Renal pelvis (tissue), 4 donors: Measurements from ENCODE around the gene BTF3. TPM values are rescaled to one million over a fixed set of nuclear protein-coding genes. Genes with fewer than 3 reads are reported as not detected.
"Not testable (repeated sequence)": the region's sequence is repeated elsewhere in the genome, so short reads cannot be mapped to it uniquely, and the experiment has no call there.

Experiments used
- DNase-seq: peaks from one replicate; pipeline ENCODE4 v3.0.0-alpha.2; 2013
- polyA plus RNA-seq, 3 donors: library from polyadenylated mRNA; unstranded; fragments of 120-200 nt; gene quantifications; one replicate each; pipeline ENCODE4 v1.2.1, GENCODE V29; 2013; ENCODE audit not compliant: insufficient read length in 3 of 3

The BTF3 gene
- polyA plus RNA-seq, 3 donors, result 854 to 1,038 (median 886) TPM

- DNase-seq, result no peak
Observed at GRCh38 chr5:73471654-73472053, 26.6 kb upstream of the BTF3 start.

GRCh38 chr5:73472116-73472515 lies 26.1 kb upstream of the BTF3 start:
- DNase-seq, result no peak

- DNase-seq, result no peak
Observed at GRCh38 chr5:73480500-73480899, 17.7 kb upstream of the BTF3 start.

- DNase-seq, result no peak
Observed at GRCh38 chr5:73482383-73483136, 15.7 kb upstream of the BTF3 start.

- DNase-seq, result no peak
Observed at GRCh38 chr5:73483676-73484075, 14.6 kb upstream of the BTF3 start.

GRCh38 chr5:73484511-73484910 lies 13.7 kb upstream of the BTF3 start:
- DNase-seq, result no peak

GRCh38 chr5:73485715-73486114 lies 12.5 kb upstream of the BTF3 start:
- no peak for DNase-seq

GRCh38 chr5:73486119-73486899 lies 11.9 kb upstream of the BTF3 start:
- no peak for DNase-seq

- DNase-seq, result not testable (repeated sequence)
Observed at GRCh38 chr5:73487257-73487656, 11.0 kb upstream of the BTF3 start.

GRCh38 chr5:73487815-73488214 lies 10.4 kb upstream of the BTF3 start:
- no peak for DNase-seq

- no peak for DNase-seq
Observed at GRCh38 chr5:73488806-73489205, 9.4 kb upstream of the BTF3 start.

GRCh38 chr5:73490088-73490487 lies 8.2 kb upstream of the BTF3 start:
- no peak for DNase-seq

- no peak for DNase-seq
Observed at GRCh38 chr5:73491155-73491554, 7.1 kb upstream of the BTF3 start.

GRCh38 chr5:73493421-73493820 lies 4.8 kb upstream of the BTF3 start:
- DNase-seq, result no peak

GRCh38 chr5:73494721-73495120 lies 3.5 kb upstream of the BTF3 start:
- DNase-seq, result no peak

GRCh38 chr5:73495772-73496335 lies 2.4 kb upstream of the BTF3 start:
- DNase-seq, result no peak

GRCh38 chr5:73496984-73497457 lies 1.2 kb upstream of the BTF3 start:
- peak; percentile 76 for DNase-seq

GRCh38 chr5:73497497-73498056 lies 665 bp upstream of the BTF3 start:
- no peak for DNase-seq

GRCh38 chr5:73499187-73499586 lies 945 bp downstream of the BTF3 start:
- DNase-seq, result no peak

- DNase-seq, result no peak
Observed at GRCh38 chr5:73499756-73500155, 1.5 kb downstream of the BTF3 start.

GRCh38 chr5:73501406-73501805 lies 3.2 kb downstream of the BTF3 start:
- DNase-seq, result no peak

GRCh38 chr5:73506459-73506955 lies 8.3 kb downstream of the BTF3 start:
- no peak for DNase-seq
